A549 treated with DMSO at 1 μM for 4 hours (cell line): Measurements from ENCODE around the gene TCF7L1. TPM values are rescaled to one million over a fixed set of nuclear protein-coding genes. Genes with fewer than 3 reads are reported as not detected.

Experiments
- total RNA-seq: library from RNA; stranded (reverse); fragments of 200-300 nt; extraction: Qiagen RNA extraction; gene quantifications from 5 replicates; pipeline ENCODE4 v1.2.3, GENCODE V29; 2022; ENCODE audit warnings: low read depth

Gene TCF7L1
- total RNA-seq = 6.4 to 9.3 TPM (median 7.3 TPM) in 5 replicates

DNA sequence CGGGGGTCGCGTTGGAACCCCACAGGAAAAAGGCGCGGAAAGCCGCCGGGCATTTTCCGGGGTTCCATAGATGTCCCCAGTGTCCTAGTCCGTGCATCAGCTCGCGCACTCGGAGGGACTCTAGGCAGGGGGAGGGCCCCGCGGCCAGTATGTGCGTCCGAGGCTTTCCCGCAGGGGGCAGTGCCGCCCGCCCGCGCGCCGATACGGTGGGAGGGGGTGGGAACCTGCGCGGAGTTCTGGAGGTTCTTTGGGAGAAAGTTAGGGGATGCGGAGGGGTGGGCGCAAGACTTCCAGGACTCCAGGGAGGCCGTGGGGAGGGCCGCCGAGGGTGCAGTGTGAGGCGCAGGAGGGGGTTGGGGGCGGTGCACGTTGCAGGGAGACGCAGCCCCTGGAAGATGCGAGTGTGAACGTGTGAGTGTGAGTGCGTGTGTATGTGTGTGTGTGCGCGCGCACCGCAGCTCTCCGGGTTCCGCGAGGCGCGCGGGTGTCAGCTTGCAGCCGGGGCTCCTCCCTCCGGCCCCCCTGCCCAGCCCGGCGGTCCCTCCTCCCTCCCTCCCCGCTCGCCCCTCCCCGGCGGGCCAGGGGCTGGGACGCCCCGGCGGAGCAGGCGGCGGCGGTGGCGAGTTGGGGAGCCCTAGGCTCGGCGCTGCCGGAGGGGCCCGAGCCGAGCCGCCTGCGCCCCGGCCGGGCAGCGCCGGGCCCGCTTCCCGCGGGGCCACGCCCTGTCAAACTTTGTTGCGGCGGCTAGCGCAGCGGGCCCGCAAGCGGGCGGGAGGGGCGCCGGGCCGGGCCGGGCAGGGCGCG, at the start of gene TCF7L1:
Gene TCF7L1, plus strand, starts transcription at position 559 of the 804 bp plus-strand sequence. CDS start 293 bp downstream, outside the sequence.

DNA sequence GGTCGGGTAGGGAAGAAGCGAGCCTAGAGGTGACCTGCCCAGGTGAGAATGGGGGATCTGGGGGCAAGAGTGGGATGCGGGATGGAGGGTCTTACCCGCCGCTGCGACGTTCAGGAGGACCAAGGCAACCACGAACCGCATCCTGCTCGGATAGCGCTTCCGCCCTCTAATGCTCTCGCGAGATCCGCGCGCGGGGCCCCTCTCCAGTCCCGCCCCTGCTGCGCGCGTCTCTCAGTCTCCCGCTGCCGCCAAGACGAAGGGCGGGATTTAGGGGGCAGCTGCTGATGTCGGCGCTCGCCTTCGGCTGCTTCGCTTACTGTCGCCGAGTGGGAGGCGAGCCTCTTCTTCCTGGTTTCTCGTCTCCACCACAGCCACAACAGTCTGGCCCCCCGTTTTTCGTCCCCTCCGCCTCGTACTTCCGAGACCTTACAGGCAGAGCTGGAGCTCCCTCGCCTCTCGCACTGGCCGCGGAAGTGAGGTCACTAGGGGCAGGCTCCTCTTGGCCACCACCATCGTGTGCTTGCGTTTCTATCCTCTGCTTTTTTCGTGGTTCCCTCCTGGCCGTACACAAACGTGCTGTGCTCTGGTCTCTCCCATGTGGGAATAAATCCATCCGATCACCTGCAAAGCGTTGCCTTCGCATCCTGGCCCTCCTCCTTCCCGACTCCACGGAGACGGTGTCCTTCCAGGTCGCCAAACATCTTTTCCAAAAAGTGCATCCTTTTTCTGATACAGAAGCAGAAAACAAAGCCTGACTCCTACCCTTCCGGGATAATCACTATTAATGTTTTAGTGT, 194.8 kb downstream of the TCF7L1 start, which contains the start of gene TGOLN2:
Gene TGOLN2, minus strand, starts transcription at position 168 of the 796 bp plus-strand sequence. Its CDS starts 27 bp downstream, at position 141.

GRCh38 chr2:85354286-85355072, 221.3 kb downstream of the TCF7L1 start, which contains the start of the genes ELMOD3 and RETSAT:
ELMOD3 (plus strand) TSS chr2:85354769; CDS start chr2:85357199, 2,430 bp downstream.
RETSAT (minus strand) TSS chr2:85354528; CDS start chr2:85354507, 21 bp downstream.

Other genes with a start within 250 kb of the TCF7L1 start
- gene TMSB10, start 227.7 kb upstream of the TCF7L1 start, total RNA-seq = 7,472 to 9,403 TPM (median 8,398 TPM) in 5 replicates
- 87.0 to 101 TPM (median 93.2 TPM) in 5 replicates for gene KCMF1, start 162.2 kb upstream of the TCF7L1 start, total RNA-seq
- 96.3 to 120 TPM (median 114 TPM) in 5 replicates for gene TGOLN2, start 194.6 kb downstream of the TCF7L1 start, total RNA-seq
- 46.7 to 49.9 TPM (median 47.5 TPM) in 5 replicates for gene RETSAT, start 221.1 kb downstream of the TCF7L1 start, total RNA-seq
- gene ELMOD3, start 221.4 kb downstream of the TCF7L1 start, total RNA-seq = 7.1 to 13.7 TPM (median 12.6 TPM) in 5 replicates